Kidney capillary endothelial cell (primary cell): Measurements from ENCODE around the gene WFDC11.
A peak's percentile ranks its signal among the peaks of the same experiment; 100 is the strongest.
"Not testable (repeated sequence)": the region's sequence is repeated elsewhere in the genome, so short reads cannot be mapped to it uniquely, and the experiment has no call there.

ENCODE experiments used
- DNase-seq: peaks from one replicate; pipeline ENCODE4 v3.0.0-alpha.2; 2018; ENCODE audit warnings: low spot score

WFDC11 gene

GRCh38 chr20:45670139-45670538 is at the start of gene WFDC11:
WFDC11 (minus strand) TSS chr20:45670239; CDS start chr20:45650600, 19,639 bp downstream.
- no peak for DNase-seq

- not testable (repeated sequence) for DNase-seq
Measured at GRCh38 chr20:45716141-45716688, 46.2 kb upstream of the WFDC11 start.

DNA sequence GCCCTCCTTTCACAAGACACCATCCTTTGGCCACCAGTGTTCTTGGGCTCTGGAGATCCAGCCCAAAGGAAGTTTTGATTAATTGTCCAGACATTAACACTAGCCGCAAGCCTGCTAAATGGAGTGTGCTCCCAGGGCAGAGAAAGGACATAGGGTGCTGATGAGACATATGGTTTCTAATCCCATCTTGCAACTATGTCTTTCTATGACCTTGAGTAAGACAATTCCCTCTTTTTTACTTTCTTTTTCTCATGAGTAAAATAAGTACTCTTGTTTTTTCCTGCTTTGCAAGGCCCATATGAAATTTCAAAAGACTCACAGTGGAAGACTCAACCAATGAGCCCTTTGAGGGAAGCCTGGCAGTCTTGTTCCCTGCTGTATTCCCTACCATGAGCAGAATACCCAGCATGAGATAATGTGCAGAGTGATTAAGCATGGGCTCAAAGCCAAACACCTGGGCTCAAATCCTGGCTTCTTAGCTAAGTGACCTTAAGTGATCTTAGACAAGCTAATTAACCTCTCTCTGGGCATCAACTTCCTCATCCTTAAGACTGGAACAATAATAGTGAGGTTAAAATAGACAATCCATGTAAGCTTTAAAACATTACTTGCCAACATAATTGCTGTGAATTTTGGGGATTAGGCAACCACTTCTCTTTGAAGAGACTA is 35.1 kb upstream of the WFDC11 start, which contains the start of gene WFDC10B:
TSS of gene WFDC10B (minus strand) at position 51 of the 669 bp plus-strand sequence. CDS start 19,027 bp downstream, outside the sequence.
- DNase-seq, result no peak

DNA sequence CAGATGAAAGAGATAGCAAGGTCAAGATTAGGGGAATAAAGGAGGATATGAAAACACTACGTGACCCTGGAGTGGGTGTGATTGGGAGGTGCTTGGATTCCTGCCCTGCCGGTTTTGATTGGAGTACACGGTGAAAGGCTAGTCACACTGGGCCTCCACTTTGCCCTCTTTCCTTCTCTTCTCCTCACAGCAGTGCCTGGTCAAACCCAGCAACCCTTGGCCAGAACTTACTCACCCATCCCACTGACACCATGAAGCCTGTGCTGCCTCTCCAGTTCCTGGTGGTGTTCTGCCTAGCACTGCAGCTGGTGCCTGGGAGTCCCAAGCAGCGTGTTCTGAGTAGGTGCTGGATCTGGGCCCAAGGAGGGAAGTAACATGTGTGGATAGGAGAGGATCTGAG is 31.8 kb upstream of the WFDC11 start, which contains the start of gene WFDC13:
TSS of gene WFDC13 (plus strand) at position 166 of the 400 bp plus-strand sequence. CDS start at position 252, 86 bp downstream.
- no peak for DNase-seq

DNA sequence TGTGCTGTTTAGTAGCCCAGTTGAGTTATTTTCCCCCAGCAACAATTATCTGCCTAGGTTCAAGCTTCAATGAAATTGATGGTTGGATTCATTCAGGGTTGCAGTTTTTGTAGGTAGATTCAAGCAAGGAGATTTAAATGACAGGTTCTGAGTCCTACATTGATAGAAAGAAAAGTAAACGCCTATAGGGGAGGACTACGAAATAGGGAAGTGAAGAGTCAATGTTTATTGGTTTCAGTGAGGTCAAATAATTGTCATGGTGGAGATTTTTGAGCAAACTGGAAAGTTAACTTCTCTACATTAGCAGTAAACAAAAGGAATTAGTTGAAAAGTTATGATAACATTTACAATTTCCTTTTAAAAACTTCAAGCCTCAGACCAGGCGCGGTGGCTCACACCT is 31.1 kb upstream of the WFDC11 start:
- DNase-seq, result no peak

GRCh38 chr20:45695496-45695895 is 25.5 kb upstream of the WFDC11 start:
- DNase-seq, result no peak

GRCh38 chr20:45693346-45693745 is 23.3 kb upstream of the WFDC11 start:
- not testable (repeated sequence) for DNase-seq

GRCh38 chr20:45685896-45686295 is 15.9 kb upstream of the WFDC11 start:
- no peak for DNase-seq

DNA sequence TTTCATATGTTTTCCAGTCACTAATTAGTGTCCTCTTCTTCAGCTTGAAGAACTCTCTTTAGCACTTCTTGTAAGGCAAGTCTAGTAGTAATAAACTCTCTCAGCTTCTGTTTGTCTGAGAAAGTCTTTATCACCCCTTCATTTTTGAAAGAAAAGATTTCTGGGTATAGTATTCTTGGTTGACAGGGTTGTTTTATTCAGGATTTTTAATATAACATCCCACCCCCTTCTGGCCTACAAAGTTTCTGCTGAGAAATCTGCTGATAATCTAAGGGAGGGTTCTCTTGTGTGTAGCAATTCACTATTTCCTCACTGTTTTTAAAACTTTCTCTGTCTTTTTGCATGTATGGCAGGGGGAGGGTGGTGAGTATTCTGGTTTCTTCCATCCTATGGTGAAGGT is 9.6 kb upstream of the WFDC11 start:
- no peak for DNase-seq

DNA sequence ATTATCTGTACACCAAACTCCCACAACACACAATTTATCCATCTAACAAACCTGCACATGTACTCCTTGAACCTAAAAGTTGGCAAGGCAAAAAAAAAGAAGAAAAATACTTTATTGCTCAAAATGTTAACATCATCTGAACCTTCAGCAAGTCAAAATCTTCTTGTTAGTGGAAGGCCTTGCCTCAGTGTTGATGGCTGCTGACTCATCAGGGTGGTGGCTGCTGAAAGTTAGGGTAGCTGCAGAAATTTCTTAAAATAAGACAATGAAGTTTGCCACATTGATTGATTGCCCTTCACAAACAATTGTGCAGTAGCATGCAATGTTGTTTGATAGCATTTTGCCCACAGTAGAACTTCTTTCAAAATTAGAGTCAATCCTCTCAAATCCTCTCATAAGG is 2.7 kb upstream of the WFDC11 start:
- no peak for DNase-seq

- not testable (repeated sequence) for DNase-seq
Measured at GRCh38 chr20:45657038-45657437, 13.0 kb downstream of the WFDC11 start.

DNA sequence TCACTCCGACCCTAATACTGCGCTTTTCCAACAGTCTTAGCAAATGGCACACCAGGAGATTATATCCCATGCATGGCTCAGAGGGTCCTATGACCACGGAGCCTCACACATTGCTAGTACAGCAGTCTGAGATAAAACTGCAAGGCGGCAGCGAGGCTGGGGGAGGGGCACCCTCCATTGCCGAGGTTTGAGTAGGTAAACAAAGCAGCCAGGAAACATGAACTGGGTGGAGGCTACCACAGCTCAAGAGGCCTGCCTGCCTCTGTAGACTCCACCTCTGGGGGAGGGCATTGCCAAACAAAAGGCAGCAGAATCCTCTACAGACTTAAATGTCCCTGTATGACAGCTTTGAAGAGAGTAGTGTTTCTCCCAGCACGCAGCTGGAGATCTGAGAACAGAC is 18.3 kb downstream of the WFDC11 start:
- DNase-seq, result not testable (repeated sequence)

DNA sequence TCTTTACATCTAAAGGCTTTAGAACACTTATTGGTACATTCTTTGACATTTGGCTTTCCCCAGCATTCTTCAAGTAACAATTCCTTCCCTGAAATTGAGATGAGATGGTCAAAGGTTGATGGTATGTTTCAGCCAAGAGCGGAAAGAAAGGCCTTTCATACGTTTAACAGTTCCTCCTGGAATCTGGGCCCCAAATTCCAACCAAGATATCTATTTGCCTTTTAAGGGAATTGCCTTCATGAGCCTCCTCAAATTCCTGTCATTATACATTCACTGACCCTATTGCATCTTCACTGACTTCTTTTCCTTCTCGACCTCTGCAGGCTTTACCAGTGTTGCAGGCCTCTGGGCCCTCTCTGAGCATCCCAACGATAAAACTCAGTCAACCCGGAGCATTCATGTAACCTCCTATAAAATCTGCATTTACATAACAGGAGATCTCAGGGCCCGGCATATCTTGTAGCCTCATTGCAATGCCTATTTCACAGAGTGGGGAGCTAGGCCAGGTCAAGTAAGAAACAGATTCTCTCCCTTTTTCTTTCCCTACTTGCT is 20.7 kb downstream of the WFDC11 start:
- no peak for DNase-seq

GRCh38 chr20:45647441-45648050 is 22.5 kb downstream of the WFDC11 start:
- no peak for DNase-seq

DNA sequence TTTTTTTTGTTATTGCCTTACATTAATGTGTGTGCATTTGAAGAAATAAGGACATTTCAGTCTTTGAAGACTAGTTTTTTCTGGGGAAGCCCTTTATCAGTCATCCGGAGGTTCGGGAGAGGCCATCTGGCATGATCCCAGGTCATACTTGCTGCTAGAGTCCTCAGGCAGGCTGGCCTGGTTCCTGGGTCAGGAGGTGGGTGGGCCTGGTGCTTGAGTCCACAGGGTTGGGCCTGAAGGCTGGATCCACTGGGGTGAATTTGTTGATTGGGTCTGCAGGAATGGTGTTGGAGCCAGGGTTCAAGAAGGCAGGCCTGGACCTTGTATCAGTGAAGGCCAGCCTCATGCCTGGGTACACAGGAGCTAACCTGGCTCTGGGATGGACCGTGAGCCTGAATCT is 23.2 kb downstream of the WFDC11 start:
- DNase-seq, result no peak

DNA sequence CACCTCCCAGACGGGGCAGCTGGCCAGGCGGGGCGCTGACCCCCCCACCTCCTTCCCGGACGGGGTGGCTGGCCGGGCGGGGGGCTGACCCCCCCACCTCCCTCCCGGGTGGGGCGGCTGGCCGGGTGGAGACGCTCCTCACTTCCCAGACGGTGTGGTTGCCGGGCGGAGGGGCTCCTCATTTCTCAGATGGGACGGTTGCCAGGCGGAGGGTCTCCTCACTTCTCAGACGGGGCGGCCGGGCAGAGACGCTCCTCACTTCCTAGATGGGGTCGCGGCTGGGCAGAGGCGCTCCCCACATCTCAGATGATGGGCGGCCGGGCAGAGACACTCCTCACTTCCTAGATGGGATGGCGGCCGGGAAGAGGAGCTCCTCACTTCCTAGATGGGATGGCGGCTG is 24.2 kb downstream of the WFDC11 start:
- DNase-seq, result not testable (repeated sequence)

DNA sequence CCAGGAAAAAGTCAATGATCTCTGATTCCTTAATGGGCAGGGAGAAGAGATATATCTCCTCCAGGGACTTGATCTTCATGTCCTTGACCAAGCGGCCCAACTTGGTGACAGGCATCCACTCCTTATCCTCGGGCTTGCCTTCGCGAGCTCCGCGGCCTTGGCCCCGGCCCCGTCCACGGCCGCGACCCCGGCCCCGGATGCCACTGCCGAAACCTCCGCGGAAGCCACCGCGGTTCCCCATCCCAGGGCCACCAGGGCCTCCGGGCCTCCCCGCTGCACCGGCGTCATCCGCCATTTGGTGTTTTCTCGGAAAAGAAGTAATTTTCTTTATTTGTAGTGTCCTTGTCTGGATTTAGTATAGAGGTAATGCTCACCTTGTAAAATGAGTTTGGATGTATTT is 29.0 kb downstream of the WFDC11 start:
- not testable (repeated sequence) for DNase-seq

GRCh38 chr20:45639687-45640086 is 30.4 kb downstream of the WFDC11 start:
- DNase-seq, result no peak

DNA sequence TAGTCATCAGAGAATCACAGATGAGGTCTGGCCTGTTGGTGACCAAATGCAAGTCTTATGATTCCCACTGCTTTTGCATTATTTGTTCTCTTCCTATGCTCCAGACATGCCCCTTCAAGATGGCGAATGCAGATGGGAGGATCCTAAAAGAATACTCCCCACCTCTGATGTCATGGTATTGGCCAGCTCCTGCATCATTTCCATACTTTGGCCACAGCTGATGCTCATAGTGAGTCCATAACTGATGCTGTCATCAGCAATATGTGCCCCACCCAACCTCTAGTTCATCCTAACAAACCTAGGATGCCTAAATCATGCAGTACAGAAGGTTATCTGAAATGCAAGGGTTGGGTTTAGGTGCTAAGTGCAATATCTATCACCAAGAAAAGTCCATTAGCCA is 33.5 kb downstream of the WFDC11 start:
- no peak for DNase-seq

GRCh38 chr20:45631184-45631583 is 38.9 kb downstream of the WFDC11 start, which contains the start of gene WFDC9:
WFDC9 (minus strand) TSS chr20:45631284; CDS start chr20:45610181, 21,103 bp downstream.
- DNase-seq, result no peak

DNA sequence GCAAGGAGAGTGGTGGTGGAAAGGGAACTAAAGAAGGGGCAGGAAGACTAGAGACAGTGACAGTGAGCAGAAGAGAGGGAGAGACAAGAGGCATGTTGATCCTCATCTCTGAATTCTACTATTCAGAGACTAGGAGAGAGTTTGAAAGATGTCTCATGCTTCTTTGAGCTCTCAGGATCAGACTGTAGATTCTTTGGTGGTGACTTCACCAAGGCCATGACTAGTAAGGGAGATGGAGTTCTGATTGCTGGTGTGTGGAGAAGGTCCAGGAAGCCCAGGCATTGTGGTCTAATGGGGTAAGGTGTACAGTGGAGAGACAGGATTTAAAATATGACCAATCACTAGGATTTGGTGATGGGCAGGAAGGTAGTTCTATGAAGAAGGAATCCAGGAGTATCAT is 39.7 kb downstream of the WFDC11 start:
- no peak for DNase-seq

DNA sequence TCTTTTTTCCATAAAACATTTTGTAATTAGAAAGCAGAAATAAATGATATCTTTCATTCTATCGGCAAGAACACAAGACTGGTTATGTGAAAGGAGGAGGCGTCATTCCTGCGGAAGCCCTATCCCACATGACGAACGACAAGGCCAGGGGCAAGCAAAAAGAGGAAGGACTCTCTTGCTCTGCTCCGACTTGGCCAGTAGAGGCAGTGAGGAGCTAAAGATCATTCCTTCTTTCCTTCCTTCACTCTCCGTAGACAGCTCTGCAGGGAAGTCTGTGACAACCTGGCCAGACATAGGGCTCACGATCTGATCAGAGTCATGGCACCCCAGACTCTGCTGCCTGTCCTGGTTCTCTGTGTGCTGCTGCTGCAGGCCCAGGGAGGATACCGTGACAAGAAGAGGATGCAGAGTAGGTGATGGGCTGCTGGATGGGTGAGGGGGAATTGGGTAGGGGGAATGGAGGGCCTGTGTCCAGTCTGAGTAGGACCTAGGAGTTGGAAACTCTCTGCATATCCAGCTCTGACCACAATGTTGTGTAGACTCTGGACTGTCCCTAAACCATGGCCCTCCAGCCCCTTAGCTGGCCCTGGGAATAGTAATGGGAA is 40.4 kb downstream of the WFDC11 start, which contains the start of gene WFDC10A:
TSS of gene WFDC10A (plus strand) at position 244 of the 605 bp plus-strand sequence. CDS start at position 319, 75 bp downstream.
- DNase-seq, result peak; percentile 17
